Liver (tissue), 9 donors: ENCODE measurements around the gene LGR6. TPM values are rescaled to one million over a fixed set of nuclear protein-coding genes. Genes with fewer than 3 reads are reported as not detected.

Experiments
- DNase-seq: peaks from one replicate; pipeline ENCODE4 v3.0.0-alpha.2; 2017; ENCODE audit warnings: low spot score
- H3K27ac ChIP-seq, 2 donors: one replicate each; pipeline ENCODE4 v1.7.0; 2013; ENCODE audit warnings: inconsistent platforms in 2 of 2, low read length in 2 of 2, control low read depth in 1 of 2, low read depth in 1 of 2, mild to moderate bottlenecking in 1 of 2
- H3K27me3 ChIP-seq, 4 donors: one replicate each; pipeline versions ENCODE4 v1.6.1 to v1.7.0; 2013; ENCODE audit warnings: low read length in 3 of 4, inconsistent platforms in 1 of 4, mild to moderate bottlenecking in 1 of 4, moderate library complexity in 1 of 4; ENCODE audit not compliant: control insufficient read depth in 4 of 4, insufficient read depth in 4 of 4
- H3K36me3 ChIP-seq, 4 donors: one replicate each; pipeline versions ENCODE4 v1.6.1 to v1.7.0; 2013; ENCODE audit warnings: low read length in 3 of 4, mild to moderate bottlenecking in 3 of 4, low read depth in 1 of 4, moderate library complexity in 1 of 4; ENCODE audit not compliant: control insufficient read depth in 4 of 4, insufficient read depth in 3 of 4
- H3K4me1 ChIP-seq, 4 donors: one replicate each; pipeline versions ENCODE4 v1.6.1 to v1.7.0; 2013; ENCODE audit warnings: low read length in 3 of 4, mild to moderate bottlenecking in 3 of 4, moderate library complexity in 1 of 4; ENCODE audit not compliant: control insufficient read depth in 4 of 4, insufficient read depth in 4 of 4
- H3K4me3 ChIP-seq, 3 donors: one replicate each; pipeline versions ENCODE4 v1.6.1 to v1.7.0; 2013; ENCODE audit warnings: low read length in 3 of 3, control low read depth in 1 of 3, low read depth in 1 of 3, mild to moderate bottlenecking in 1 of 3
- H3K9ac ChIP-seq, 2 donors: one replicate each; pipeline ENCODE4 v1.7.0; 2013; ENCODE audit warnings: low read length in 2 of 2, mild to moderate bottlenecking in 2 of 2, moderate library complexity in 2 of 2, control low read depth in 1 of 2, low read depth in 1 of 2
- H3K9me3 ChIP-seq, 4 donors: one replicate each; pipeline versions ENCODE4 v1.6.1 to v1.7.0; 2013; ENCODE audit warnings: low read length in 3 of 4; ENCODE audit not compliant: control insufficient read depth in 4 of 4
- ATF3 ChIP-seq: IDR thresholded peaks from 2 replicates; pipeline ENCODE4 v1.6.1; 2016; ENCODE audit warnings: antibody characterized with exemption
- CTCF ChIP-seq: fragments of 150-350 bp; IDR thresholded peaks from 2 replicates; pipeline ENCODE4 v1.5.1; 2017; ENCODE audit warnings: improper control_type of control experiment, low read depth, low read length; ENCODE audit not compliant: missing input control
- FOXA1 ChIP-seq: IDR thresholded peaks from 2 replicates; pipeline ENCODE4 v1.6.1; 2016; ENCODE audit warnings: antibody characterized with exemption
- FOXA2 ChIP-seq: IDR thresholded peaks from 2 replicates; pipeline ENCODE4 v1.6.1; 2016; ENCODE audit warnings: antibody characterized with exemption
- GABPA ChIP-seq, 2 donors: IDR thresholded peaks in 1 of 2; conservative IDR thresholded peaks in 1 of 2; 2 replicates each; pipeline ENCODE4 v1.6.1; 2016; ENCODE audit warnings: antibody characterized with exemption in 2 of 2, mild to moderate bottlenecking in 1 of 2, moderate library complexity in 1 of 2
- HNF4A ChIP-seq, 2 donors: conservative IDR thresholded peaks; 2 replicates each; pipeline ENCODE4 v1.6.1; 2016; ENCODE audit warnings: antibody characterized with exemption in 2 of 2, mild to moderate bottlenecking in 2 of 2
- HNF4G ChIP-seq: IDR thresholded peaks from 2 replicates; pipeline ENCODE4 v1.6.1; 2016; ENCODE audit warnings: antibody characterized with exemption
- JUND ChIP-seq, 2 donors: IDR thresholded peaks; 2 replicates each; pipeline ENCODE4 v1.6.1; 2016; ENCODE audit warnings: antibody characterized with exemption in 2 of 2
- MAX ChIP-seq: IDR thresholded peaks from 2 replicates; pipeline ENCODE4 v1.6.1; 2016; ENCODE audit warnings: antibody characterized with exemption
- NR2F2 ChIP-seq: IDR thresholded peaks from 2 replicates; pipeline ENCODE4 v1.6.1; 2016; ENCODE audit warnings: antibody characterized with exemption
- RAD21 ChIP-seq, 2 donors: IDR thresholded peaks; 2 replicates each; pipeline ENCODE4 v1.6.1; 2016; ENCODE audit warnings: antibody characterized with exemption in 2 of 2, mild to moderate bottlenecking in 2 of 2
- REST ChIP-seq: IDR thresholded peaks from 2 replicates; pipeline ENCODE4 v1.6.1; 2016; ENCODE audit warnings: antibody characterized with exemption, mild to moderate bottlenecking
- RXRA ChIP-seq, 2 donors: IDR thresholded peaks; 2 replicates each; pipeline ENCODE4 v1.6.1; 2017 to 2018; ENCODE audit warnings: antibody characterized with exemption in 2 of 2, mild to moderate bottlenecking in 1 of 2
- SP1 ChIP-seq: IDR thresholded peaks from 2 replicates; pipeline ENCODE4 v1.6.1; 2018; ENCODE audit warnings: antibody characterized with exemption, mild to moderate bottlenecking
- TAF1 ChIP-seq: conservative IDR thresholded peaks from 2 replicates; pipeline ENCODE4 v1.6.1; 2016; ENCODE audit warnings: antibody characterized with exemption, mild to moderate bottlenecking
- YY1 ChIP-seq: IDR thresholded peaks from 2 replicates; pipeline ENCODE4 v1.6.1; 2016; ENCODE audit warnings: antibody characterized with exemption, mild to moderate bottlenecking
- ZBTB33 ChIP-seq: IDR thresholded peaks from 2 replicates; pipeline ENCODE4 v1.6.1; 2016; ENCODE audit warnings: antibody characterized with exemption
- WGBS: extraction: QIAGEN DNeasy Blood & Tissue Kit; methylation state at CpG from one replicate; pipeline ENCODE4 v1.1.7; 2013; 5-methylcytosine and 5-hydroxymethylcytosine counted together
- polyA plus RNA-seq, 2 donors: library from polyadenylated mRNA; stranded (reverse) in 1 of 2; unstranded in 1 of 2; fragments of 200-250 nt in 1 of 2; fragments of >200 nt in 1 of 2; fragmentation: Nextera tagmentation in 1 of 2; extraction: Ambion mirVana in 1 of 2; gene quantifications; one replicate each; pipeline versions ENCODE4 v1.2.1 to v1.2.3, GENCODE V29; 2013 to 2015
- total RNA-seq, 2 donors: library from RNA; depleted of rRNA; stranded (reverse); fragments of >200 nt; gene quantifications; one replicate each; pipeline ENCODE4 v1.2.3, GENCODE V29; 2014
- donor health status: healthy.
- donor health status: healthy.
- donor health status: healthy.
- donor health status: healthy.
- donor health status: healthy.

LGR6 gene
- total and polyA plus RNA-seq, 4 donors, result 0.05 to 1.2 (median 0.75) TPM

GRCh38 chr1:202162047-202162417, 31.6 kb upstream of the LGR6 start:
- H3K36me3 ChIP-seq, result no peaks in the 10 kb centered on the region
- no peak overlapping the region for H3K4me3 ChIP-seq
- DNase-seq, result no peak
- H3K27ac ChIP-seq, result no peak overlapping the region
- WGBS, result 85% methylated on average over 4 of the region's 4 CpGs
- H3K4me1 ChIP-seq, result peaks cover 0 to 3% (median under 1%) of the 10 kb centered on the region in 4 donors
- no peak for TF ChIP-seq RAD21 (IDR thresholded peaks at IDR 0.05)
- TF ChIP-seq JUND (IDR thresholded peaks at IDR 0.05), result no peak
- no peak for TF ChIP-seq ZBTB33
- no peak for TF ChIP-seq RXRA (IDR thresholded peaks at IDR 0.05)
- TF ChIP-seq GABPA (IDR thresholded peaks at IDR 0.05 in 1 of 2, conservative IDR thresholded peaks at IDR 0.05 in 1 of 2), result no peak
- TF ChIP-seq NR2F2, result no peak
- no peak for TF ChIP-seq FOXA2
- no peaks in the 10 kb centered on the region for H3K27me3 ChIP-seq
- no peaks in the 10 kb centered on the region for H3K9me3 ChIP-seq
- H3K9ac ChIP-seq, result no peak overlapping the region

- 44% methylated on average over 15 of the region's 15 CpGs for WGBS
- H3K4me1 ChIP-seq, result peaks cover 0 to 3% (median under 1%) of the 10 kb centered on the region in 4 donors
- no peaks in the 10 kb centered on the region for H3K36me3 ChIP-seq
- H3K27ac ChIP-seq, result no peak overlapping the region
- TF ChIP-seq FOXA2 (no peak), CTCF (no peak), ATF3 (no peak), MAX (no peak), YY1 (no peak), FOXA1 (no peak), RXRA (IDR thresholded peaks at IDR 0.05) (no peak), REST (no peak), HNF4G (no peak), GABPA (IDR thresholded peaks at IDR 0.05 in 1 of 2, conservative IDR thresholded peaks at IDR 0.05 in 1 of 2) (no peak), SP1 (no peak), NR2F2 (no peak), ZBTB33 (no peak), HNF4A (conservative IDR thresholded peaks at IDR 0.05) (no peak), JUND (IDR thresholded peaks at IDR 0.05) (no peak), RAD21 (IDR thresholded peaks at IDR 0.05) (no peak), TAF1 (no peak)
- no peak overlapping the region for H3K4me3 ChIP-seq
- no peak overlapping the region for H3K9ac ChIP-seq
- DNase-seq, result no peak
- no peaks in the 10 kb centered on the region for H3K27me3 ChIP-seq
- no peaks in the 10 kb centered on the region for H3K9me3 ChIP-seq
Observed at GRCh38 chr1:202162418-202163280, 30.9 kb upstream of the LGR6 start.
